GM12872 (cell line): Measurements from ENCODE around the gene FRAS1.

Source experiments
- CTCF ChIP-seq: IDR thresholded peaks from 3 replicates; pipeline ENCODE4 v1.5.1; 2011; ENCODE audit warnings: low read depth, mild to moderate bottlenecking, low read length, moderate library complexity; ENCODE audit not compliant: insufficient read depth

The FRAS1 gene

GRCh38 chr4:78396613-78397291 is 339.6 kb downstream of the FRAS1 start:
- TF ChIP-seq CTCF = no peak

- TF ChIP-seq CTCF = no peak
Observed at GRCh38 chr4:78397292-78397630, 340.1 kb downstream of the FRAS1 start.

- no peak for TF ChIP-seq CTCF
Observed at GRCh38 chr4:78409612-78410202, 352.6 kb downstream of the FRAS1 start.

- TF ChIP-seq CTCF = no peak
Observed at GRCh38 chr4:78410225-78410624, 353.1 kb downstream of the FRAS1 start.

GRCh38 chr4:78410676-78411075 is 353.6 kb downstream of the FRAS1 start:
- no peak for TF ChIP-seq CTCF

GRCh38 chr4:78414116-78414515 is 357.0 kb downstream of the FRAS1 start:
- TF ChIP-seq CTCF = no peak

GRCh38 chr4:78417603-78418002 is 360.5 kb downstream of the FRAS1 start:
- no peak for TF ChIP-seq CTCF

- TF ChIP-seq CTCF = no peak
Observed at GRCh38 chr4:78418406-78418805, 361.3 kb downstream of the FRAS1 start.
